Endothelial cell (in vitro differentiated cells): ENCODE measurements around the gene IL12A. TPM values are rescaled to one million over a fixed set of nuclear protein-coding genes. Genes with fewer than 3 reads are reported as not detected.

Experiments
- DNase-seq: peaks from one replicate; pipeline ENCODE4 v3.0.0; 2021; ENCODE audit warnings: low spot score
- H3K27ac Mint-ChIP-seq: one replicate; pipeline ENCODE4 v1.8.0; 2021; ENCODE audit warnings: mixed read lengths, inconsistent platforms; ENCODE audit not compliant: unreplicated experiment
- H3K27me3 Mint-ChIP-seq: one replicate; pipeline ENCODE4 v1.8.0; 2021; ENCODE audit warnings: mild to moderate bottlenecking, moderate library complexity, mixed read lengths, inconsistent platforms; ENCODE audit not compliant: unreplicated experiment
- H3K36me3 Mint-ChIP-seq: one replicate; pipeline ENCODE4 v1.8.0; 2021; ENCODE audit warnings: mild to moderate bottlenecking, low read depth, mixed read lengths, inconsistent platforms; ENCODE audit not compliant: unreplicated experiment
- H3K4me1 Mint-ChIP-seq: one replicate; pipeline ENCODE4 v1.8.0; 2021; ENCODE audit warnings: mild to moderate bottlenecking, mixed read lengths, inconsistent platforms; ENCODE audit not compliant: unreplicated experiment
- H3K4me3 Mint-ChIP-seq: one replicate; pipeline ENCODE4 v1.8.0; 2021; ENCODE audit warnings: mild to moderate bottlenecking, mixed read lengths, inconsistent platforms; ENCODE audit not compliant: unreplicated experiment
- H3K9me3 Mint-ChIP-seq: one replicate; pipeline ENCODE4 v1.8.0; 2021; ENCODE audit warnings: mixed read lengths, inconsistent platforms; ENCODE audit not compliant: unreplicated experiment
- total RNA-seq: library from RNA; stranded (reverse); fragmentation: NEBNext Ultra II Directional; extraction: Animal tissue kit (Norgen Biotek cat#: 25700); gene quantifications from one replicate; pipeline ENCODE4 v1.2.1, GENCODE V29; 2021; ENCODE audit not compliant: unreplicated experiment
- TF ChIP-seq, protein P1 (sequence below): fragments of 200-600 bp; sonication (generic); IDR thresholded peaks from one replicate; pipeline ENCODE4 v1.5.0; 2021; ENCODE audit warnings: antibody characterized with exemption; ENCODE audit not compliant: unreplicated experiment

IL12A gene
- total RNA-seq, 1 donor from 2014 or later, result 0.67 TPM

DNA sequence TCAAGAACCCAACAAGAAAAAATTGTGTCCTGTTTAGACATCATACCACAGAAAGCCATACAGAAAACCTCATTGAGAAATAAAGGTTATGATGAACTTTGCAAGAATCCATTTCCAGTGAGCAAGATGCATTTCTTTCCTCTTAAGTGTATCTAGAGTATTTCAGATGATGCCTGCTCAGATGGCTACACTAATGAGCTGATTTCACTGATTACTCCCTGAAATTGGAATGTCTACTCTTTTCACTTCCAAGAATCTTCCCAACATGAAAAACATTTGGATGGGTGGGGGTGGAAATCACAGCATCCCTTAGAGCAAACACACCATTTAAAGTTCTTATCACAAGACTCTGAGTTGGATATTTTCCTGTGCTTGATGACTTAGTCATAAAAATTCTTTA is 41.4 kb upstream of the IL12A start:
- H3K9me3 Mint-ChIP-seq, result no peaks in the 10 kb centered on the region
- no peaks in the 10 kb centered on the region for H3K4me1 Mint-ChIP-seq
- H3K27ac Mint-ChIP-seq, result no peak overlapping the region

DNA sequence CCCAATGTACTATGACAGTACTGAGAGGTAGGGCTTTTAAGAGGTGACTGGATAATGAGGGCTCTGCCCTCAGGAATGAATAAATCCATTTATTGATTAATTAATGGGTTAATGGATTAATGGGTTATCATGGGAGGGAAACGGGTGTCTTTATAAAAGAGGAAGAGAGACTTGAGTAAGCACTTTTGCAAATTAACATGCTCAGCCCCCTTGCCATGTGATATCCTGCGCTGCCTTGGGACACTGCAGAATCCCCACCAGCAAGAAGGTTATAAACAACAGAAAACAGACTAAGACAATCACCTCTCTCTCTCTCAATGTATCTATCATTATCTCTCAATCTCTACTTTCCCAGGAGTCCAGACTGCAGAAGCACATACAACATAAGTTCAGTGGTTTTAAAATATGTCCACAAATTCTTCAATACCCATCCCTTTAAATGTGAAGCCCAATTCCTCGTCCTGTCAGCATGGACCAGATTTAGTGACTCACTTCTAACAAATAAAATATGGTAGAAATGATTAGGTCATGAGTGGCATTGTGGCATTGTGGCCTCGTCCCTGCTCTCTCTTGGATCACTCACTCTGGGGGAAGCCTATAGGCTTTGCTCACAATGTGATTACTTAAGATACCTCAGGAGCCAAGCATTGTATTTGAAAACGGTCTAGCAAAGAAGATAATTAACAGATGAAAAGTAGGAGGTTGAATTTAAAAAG is 40.0 kb upstream of the IL12A start:
- TF ChIP-seq, protein P1, sequence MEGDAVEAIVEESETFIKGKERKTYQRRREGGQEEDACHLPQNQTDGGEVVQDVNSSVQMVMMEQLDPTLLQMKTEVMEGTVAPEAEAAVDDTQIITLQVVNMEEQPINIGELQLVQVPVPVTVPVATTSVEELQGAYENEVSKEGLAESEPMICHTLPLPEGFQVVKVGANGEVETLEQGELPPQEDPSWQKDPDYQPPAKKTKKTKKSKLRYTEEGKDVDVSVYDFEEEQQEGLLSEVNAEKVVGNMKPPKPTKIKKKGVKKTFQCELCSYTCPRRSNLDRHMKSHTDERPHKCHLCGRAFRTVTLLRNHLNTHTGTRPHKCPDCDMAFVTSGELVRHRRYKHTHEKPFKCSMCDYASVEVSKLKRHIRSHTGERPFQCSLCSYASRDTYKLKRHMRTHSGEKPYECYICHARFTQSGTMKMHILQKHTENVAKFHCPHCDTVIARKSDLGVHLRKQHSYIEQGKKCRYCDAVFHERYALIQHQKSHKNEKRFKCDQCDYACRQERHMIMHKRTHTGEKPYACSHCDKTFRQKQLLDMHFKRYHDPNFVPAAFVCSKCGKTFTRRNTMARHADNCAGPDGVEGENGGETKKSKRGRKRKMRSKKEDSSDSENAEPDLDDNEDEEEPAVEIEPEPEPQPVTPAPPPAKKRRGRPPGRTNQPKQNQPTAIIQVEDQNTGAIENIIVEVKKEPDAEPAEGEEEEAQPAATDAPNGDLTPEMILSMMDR, result no peak
- no peak for DNase-seq
- no peaks in the 10 kb centered on the region for H3K4me1 Mint-ChIP-seq
- no peaks in the 10 kb centered on the region for H3K9me3 Mint-ChIP-seq
- no peak overlapping the region for H3K4me3 Mint-ChIP-seq
- H3K27me3 Mint-ChIP-seq, result no peaks in the 10 kb centered on the region
- H3K36me3 Mint-ChIP-seq, result no peaks in the 10 kb centered on the region
- no peak overlapping the region for H3K27ac Mint-ChIP-seq

More for the DNA sequence above, 41.4 kb upstream of the IL12A start:
- TF ChIP-seq, protein P1, result no peak
- Mint-ChIP-seq H3K27me3 (peaks cover 1% of the 10 kb centered on the region), H3K36me3 (no peaks in the 10 kb centered on the region), H3K4me3 (no peak overlapping the region)
- no peak for DNase-seq

DNA sequence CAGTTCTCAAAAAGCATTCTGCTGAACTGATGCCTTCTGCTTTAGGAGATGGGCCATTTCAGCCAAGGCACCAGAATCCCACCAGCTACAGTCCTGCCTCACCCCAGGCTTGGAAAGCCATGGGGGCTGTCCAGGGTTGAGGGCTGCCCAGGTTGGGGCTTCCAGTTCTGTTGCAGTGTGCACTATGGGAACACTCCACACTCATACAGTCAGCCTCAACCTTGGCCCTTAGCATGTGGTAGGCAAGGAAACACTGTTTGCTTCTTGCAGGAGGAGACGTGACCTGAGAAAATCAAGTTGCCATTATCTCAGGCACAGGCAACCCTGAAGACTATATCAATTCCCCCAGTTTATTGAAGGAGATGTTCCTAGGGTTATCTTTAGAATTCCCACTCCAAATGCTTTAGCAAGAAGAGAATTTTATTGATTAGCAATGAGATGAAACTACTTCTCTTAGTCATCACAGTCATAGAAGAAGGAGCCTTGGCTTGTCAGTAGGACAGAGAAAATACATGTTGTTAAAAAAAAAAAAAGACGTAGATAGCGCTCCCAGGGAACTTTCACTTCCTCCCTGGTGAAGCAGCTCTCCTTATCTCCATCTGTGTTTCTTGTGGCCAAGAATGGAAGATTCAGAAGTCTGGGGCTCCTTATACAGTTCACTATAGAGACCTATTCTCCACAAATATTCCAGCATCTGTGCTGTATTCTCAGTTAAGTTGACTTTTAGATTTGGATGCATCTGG is 38.3 kb upstream of the IL12A start:
- no peaks in the 10 kb centered on the region for H3K36me3 Mint-ChIP-seq
- H3K27ac Mint-ChIP-seq, result no peak overlapping the region
- DNase-seq, result no peak
- H3K4me3 Mint-ChIP-seq, result no peak overlapping the region
- no peaks in the 10 kb centered on the region for H3K9me3 Mint-ChIP-seq
- H3K4me1 Mint-ChIP-seq, result no peaks in the 10 kb centered on the region
- TF ChIP-seq, protein P1, result no peak
- H3K27me3 Mint-ChIP-seq, result no peaks in the 10 kb centered on the region

DNA sequence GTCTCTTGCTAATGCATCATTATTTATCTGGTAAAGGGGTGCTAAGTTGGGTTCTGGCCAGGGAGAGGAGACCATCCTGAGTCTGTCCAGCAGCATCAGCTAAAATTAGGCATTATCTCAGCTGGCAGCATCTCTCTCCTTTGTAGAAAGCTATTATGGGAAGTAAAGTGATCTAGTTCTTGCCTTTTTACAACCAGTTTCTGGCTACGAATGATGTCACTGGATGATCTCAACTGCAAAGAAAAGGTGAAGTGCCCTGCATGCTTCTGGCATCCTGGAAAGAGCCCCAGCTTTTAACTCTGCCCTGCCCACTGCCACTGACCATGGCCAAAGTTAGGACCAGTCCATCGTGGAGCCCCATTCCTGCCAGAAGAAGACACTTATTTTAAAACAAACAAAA is 37.1 kb upstream of the IL12A start:
- no peaks in the 10 kb centered on the region for H3K9me3 Mint-ChIP-seq
- H3K4me3 Mint-ChIP-seq, result no peak overlapping the region
- TF ChIP-seq, protein P1, result no peak
- H3K36me3 Mint-ChIP-seq, result no peaks in the 10 kb centered on the region
- H3K4me1 Mint-ChIP-seq, result no peaks in the 10 kb centered on the region
- H3K27me3 Mint-ChIP-seq, result no peaks in the 10 kb centered on the region
- no peak overlapping the region for H3K27ac Mint-ChIP-seq
- DNase-seq, result no peak
